Endothelial cell of umbilical vein (primary cell): ENCODE results near the gene PXN. TPM values are rescaled to one million over a fixed set of nuclear protein-coding genes. Genes with fewer than 3 reads are reported as not detected.
A peak's percentile ranks its signal among the peaks of the same experiment; 100 is the strongest.
"Not testable (repeated sequence)": the region's sequence is repeated elsewhere in the genome, so short reads cannot be mapped to it uniquely, and the experiment has no call there.

Experiments used
- BruUV-seq: library from RNA; stranded (reverse); fragments of 400-500 nt; replicated peaks from 2 replicates; lab custom pipeline; 2021; lab: Mats Ljungman, UMichigan
- CTCF ChIA-PET: fragments of 300-600, 350-600 bp; sonication (Branson Sonifier 250); formaldehyde crosslinking; loops from one replicate; lab custom pipeline; 2021; ENCODE audit warnings: antibody characterized with exemption, inconsistent platforms; lab: Charles Lee
- POLR2A ChIA-PET: fragments of 300-600, 350-600 bp; sonication (Branson Sonifier 250); formaldehyde crosslinking; loops from one replicate; lab custom pipeline; 2021; ENCODE audit warnings: antibody characterized with exemption, inconsistent platforms; lab: Charles Lee
- DNase-seq: peaks from one replicate; pipeline ENCODE4 v3.0.0-alpha.2; 2011; ENCODE audit warnings: low read depth, low spot score
- FAIRE-seq: peaks from 2 replicates; lab custom pipeline; 2011; peaks lifted over from hg19 to GRCh38; lab: Jason Lieb, UNC
- H2AFZ ChIP-seq: 2 replicates; pipeline ENCODE4 v1.6.0; 2012; ENCODE audit warnings: low read depth, low read length, control low read depth, inconsistent platforms
- H3K27ac ChIP-seq: 2 replicates; pipeline ENCODE4 v1.5.1; 2011; ENCODE audit warnings: low read depth, mild to moderate bottlenecking, control low read depth, low read length, moderate library complexity; ENCODE audit not compliant: insufficient read depth
- H3K27me3 ChIP-seq, 2 experiments: 2 replicates each; pipeline versions ENCODE4 v1.6.0 to v1.6.1; 2011; ENCODE audit warnings: low read length in 2 of 2, mixed read lengths in 1 of 2; ENCODE audit not compliant: control insufficient read depth in 2 of 2, insufficient read depth in 2 of 2
- H3K36me3 ChIP-seq, 2 experiments: 2 replicates in 1 of 2; 3 replicates in 1 of 2; pipeline ENCODE4 v1.5.1; 2011; ENCODE audit warnings: low read length in 2 of 2, mild to moderate bottlenecking in 1 of 2, moderate library complexity in 1 of 2; ENCODE audit not compliant: control insufficient read depth in 2 of 2, insufficient read depth in 2 of 2; ENCODE audit errors: extremely low read depth in 1 of 2
- H3K4me1 ChIP-seq: 3 replicates; pipeline ENCODE4 v1.5.1; 2011; ENCODE audit warnings: mild to moderate bottlenecking, low read length; ENCODE audit not compliant: control insufficient read depth, insufficient read depth; ENCODE audit errors: extremely low read depth
- H3K4me2 ChIP-seq: 2 replicates; pipeline ENCODE4 v1.6.1; 2011; ENCODE audit warnings: low read length, control low read depth, mixed read lengths; ENCODE audit not compliant: insufficient read depth
- H3K4me3 ChIP-seq, 3 experiments: fragments of 200-600 bp in 1 of 3; sonication (generic), shearing (Covaris generic) in 1 of 3; replicated peaks in 1 of 3; 2 replicates each; pipeline ENCODE4 v1.5.1; 2011 to 2016; ENCODE audit warnings: control low read depth in 3 of 3, low read length in 3 of 3, mild to moderate bottlenecking in 2 of 3, inconsistent platforms in 1 of 3, low read depth in 1 of 3, moderate library complexity in 1 of 3; ENCODE audit not compliant: insufficient read depth in 1 of 3
- H3K79me2 ChIP-seq: 2 replicates; pipeline ENCODE4 v1.6.0; 2012; ENCODE audit warnings: low read length, inconsistent platforms; ENCODE audit not compliant: control insufficient read depth, insufficient read depth
- H3K9ac ChIP-seq: replicated peaks from 2 replicates; pipeline ENCODE3; 2011; ENCODE audit warnings: low read length, control low read depth; ENCODE audit not compliant: insufficient read depth; ENCODE audit errors: extremely low read depth
- H3K9me1 ChIP-seq: replicated peaks from 3 replicates; pipeline ENCODE4 v1.6.0; 2011; ENCODE audit warnings: mild to moderate bottlenecking, low read length; ENCODE audit not compliant: control insufficient read depth, insufficient read depth; ENCODE audit errors: extremely low read depth
- H3K9me3 ChIP-seq: replicated peaks from 2 replicates; pipeline ENCODE4 v1.5.1; 2012; ENCODE audit warnings: low read length, inconsistent platforms; ENCODE audit not compliant: control insufficient read depth, insufficient read depth
- H4K20me1 ChIP-seq: replicated peaks from 2 replicates; pipeline ENCODE3; 2011; ENCODE audit warnings: mild to moderate bottlenecking, low read length; ENCODE audit not compliant: control insufficient read depth, insufficient read depth; ENCODE audit errors: extremely low read depth
- CTCF ChIP-seq, 2 donors: IDR thresholded peaks; 1 replicate in 1 of 2; 2 replicates in 1 of 2; pipeline ENCODE4 v1.5.1; 2011; ENCODE audit warnings: low read length in 2 of 2, mild to moderate bottlenecking in 2 of 2, moderate library complexity in 2 of 2, control low read depth in 1 of 2, inconsistent platforms in 1 of 2, low read depth in 1 of 2; ENCODE audit not compliant: insufficient read depth in 1 of 2; ENCODE audit errors: extremely low read depth in 1 of 2
- EZH2 ChIP-seq: IDR thresholded peaks from 2 replicates; pipeline ENCODE4 v1.6.1; 2012; ENCODE audit warnings: borderline replicate concordance, low read depth, mild to moderate bottlenecking, moderate library complexity, low read length, inconsistent platforms; ENCODE audit not compliant: severe bottlenecking
- FOS ChIP-seq: IDR thresholded peaks from 2 replicates; pipeline ENCODE4 v1.6.1; 2011; ENCODE audit warnings: mild to moderate bottlenecking, low read length, moderate library complexity, borderline replicate concordance; ENCODE audit not compliant: insufficient read depth
- GATA2 ChIP-seq: IDR thresholded peaks from 2 replicates; pipeline ENCODE4 v1.7.0; 2011; ENCODE audit warnings: low read depth, mild to moderate bottlenecking, moderate library complexity, mixed read lengths, low read length; ENCODE audit not compliant: insufficient read length, insufficient read depth
- JUN ChIP-seq: IDR thresholded peaks from 2 replicates; pipeline ENCODE4 v1.6.1; 2011; ENCODE audit warnings: borderline replicate concordance, low read depth; ENCODE audit not compliant: insufficient read length, insufficient read depth
- MAX ChIP-seq: IDR thresholded peaks from 2 replicates; pipeline ENCODE4 v1.6.1; 2011; ENCODE audit not compliant: insufficient read depth, insufficient read length
- MYC ChIP-seq: IDR thresholded peaks from one replicate; pipeline ENCODE4 v1.6.1; 2011; ENCODE audit warnings: mild to moderate bottlenecking, low read depth, low read length
- POLR2A ChIP-seq: IDR thresholded peaks from 2 replicates; pipeline ENCODE4 v1.6.1; 2012; ENCODE audit warnings: low read depth, mild to moderate bottlenecking, control low read depth, low read length
- POLR2AphosphoS5 ChIP-seq: IDR thresholded peaks from 2 replicates; pipeline ENCODE4 v1.6.1; 2012; ENCODE audit warnings: low read depth, mild to moderate bottlenecking, control low read depth, low read length, moderate library complexity; ENCODE audit not compliant: insufficient read depth
- dilution Hi-C: fragments of 300-500 bp; cut with MboI; formaldehyde crosslinking; loops from one replicate; pipeline ENCODE4 v1.15.0; 2019; ENCODE audit warnings: low sequenced_read_pairs; ENCODE audit not compliant: extremely low pct_ligation_motif_present
- intact Hi-C: fragments of 100-400 bp; cut with micrococcal nuclease; formaldehyde crosslinking; loops from one replicate; pipeline ENCODE4 v1.10.0; 2022
- polyA plus RNA-seq, 4 experiments: library from polyadenylated mRNA; depleted of rRNA in 3 of 4; stranded (reverse) in 3 of 4; unstranded in 1 of 4; fragments of >200 nt; gene quantifications; 2 replicates each; pipeline versions ENCODE4 v1.2.1 to v1.2.3, GENCODE V29; 2011 to 2012; ENCODE audit warnings: missing spikeins in 1 of 4
- total RNA-seq: library from RNA; stranded (reverse); gene quantifications from 2 replicates; pipeline ENCODE4 v1.2.3, GENCODE V29; 2021

The PXN gene
- total and polyA plus RNA-seq, 2 donors (not counting 3 experiments of a cell fraction or from before 2014, with no cell fraction given): 132 to 258 TPM

GRCh38 chr12:120196817-120197541 lies 68.6 kb downstream of the PXN start:
- FAIRE-seq, H3K9ac ChIP-seq, H3K4me3 ChIP-seq, BruUV-seq, H3K27ac ChIP-seq, H3K27me3 ChIP-seq, dilution Hi-C loops, H2AFZ ChIP-seq, H4K20me1 ChIP-seq, DNase-seq, intact Hi-C loops, H3K9me3 ChIP-seq, H3K9me1 ChIP-seq: not testable (repeated sequence)
- POLR2A ChIA-PET: interaction anchor here (1.1 to 4.3 kb wide), 2 partner anchors 7 to 95 kb away, joined by 5 to 18 read pairs; partner anchors contain the start of gene RNU4-2
- CTCF ChIA-PET: interaction anchor here (1.5 to 1.7 kb wide), 2 partner anchors 31 to 69 kb away, joined by 4 to 6 read pairs; partner anchors contain the start of gene PXN
- Histone ChIP-seq H3K4me2 (peak overlapping the region; percentile 58), H3K79me2 (peaks cover 64% of the 10 kb centered on the region), H3K36me3 (peaks cover 16 to 22% of the 10 kb centered on the region in 2 experiments), H3K4me1 (peaks cover 51% of the 10 kb centered on the region)

GRCh38 chr12:120196363-120196762 lies 69.2 kb downstream of the PXN start:
- ChIA-PET POLR2A (interaction anchor here (4.3 kb wide), 1 partner anchor 95 kb away, joined by 18 read pairs; the partner anchor contains the start of gene RNU4-2), CTCF (interaction anchor here (1.5 to 1.7 kb wide), 2 partner anchors 32 to 69 kb away, joined by 4 to 6 read pairs; partner anchors contain the start of gene PXN)
- dilution Hi-C loops (no loop called here), intact Hi-C loops (no loop called here)
- peak overlapping the region; percentile 80 for H3K4me2 ChIP-seq
- H3K79me2 ChIP-seq: peaks cover 70% of the 10 kb centered on the region
- H4K20me1 ChIP-seq: peaks cover 6% of the 10 kb centered on the region
- no peak overlapping the region for H3K27ac ChIP-seq
- H2AFZ ChIP-seq: no peak overlapping the region
- TF ChIP-seq GATA2 (no peak), FOS (no peak), EZH2 (no peak), JUN (no peak), CTCF (IDR thresholded peaks at IDR 0.05; ENCODE audit: extremely low read depth in 1 of 2, insufficient read depth in 1 of 2, low read depth in 1 of 2, low read length in 2 of 2) (no peak), MYC (no peak), POLR2AphosphoS5 (no peak), POLR2A (no peak), MAX (no peak)
- no peak overlapping the region for H3K4me3 ChIP-seq
- peaks cover 16 to 22% of the 10 kb centered on the region in 2 experiments for H3K36me3 ChIP-seq
- BruUV-seq: no TSS peak
- H3K9ac ChIP-seq: no peak overlapping the region
- peaks cover 48% of the 10 kb centered on the region for H3K4me1 ChIP-seq
- no peaks in the 10 kb centered on the region for H3K9me3 ChIP-seq
- no peaks in the 10 kb centered on the region for H3K9me1 ChIP-seq
- no peaks in the 10 kb centered on the region for H3K27me3 ChIP-seq
- DNase-seq (no peak), FAIRE-seq (no peak)
